GM21526 (cell line): ENCODE data around the gene THEMIS2.
"Not testable (repeated sequence)": the region's sequence is repeated elsewhere in the genome, so short reads cannot be mapped to it uniquely, and the experiment has no call there.

ENCODE experiments used
- ATAC-seq: cut with Tn5 transposase; IDR thresholded peaks from one replicate; pipeline ENCODE4 v1.9.1; 2021; ENCODE audit warnings: moderate library complexity; ENCODE audit not compliant: unreplicated experiment, low FRiP score

The THEMIS2 gene

DNA sequence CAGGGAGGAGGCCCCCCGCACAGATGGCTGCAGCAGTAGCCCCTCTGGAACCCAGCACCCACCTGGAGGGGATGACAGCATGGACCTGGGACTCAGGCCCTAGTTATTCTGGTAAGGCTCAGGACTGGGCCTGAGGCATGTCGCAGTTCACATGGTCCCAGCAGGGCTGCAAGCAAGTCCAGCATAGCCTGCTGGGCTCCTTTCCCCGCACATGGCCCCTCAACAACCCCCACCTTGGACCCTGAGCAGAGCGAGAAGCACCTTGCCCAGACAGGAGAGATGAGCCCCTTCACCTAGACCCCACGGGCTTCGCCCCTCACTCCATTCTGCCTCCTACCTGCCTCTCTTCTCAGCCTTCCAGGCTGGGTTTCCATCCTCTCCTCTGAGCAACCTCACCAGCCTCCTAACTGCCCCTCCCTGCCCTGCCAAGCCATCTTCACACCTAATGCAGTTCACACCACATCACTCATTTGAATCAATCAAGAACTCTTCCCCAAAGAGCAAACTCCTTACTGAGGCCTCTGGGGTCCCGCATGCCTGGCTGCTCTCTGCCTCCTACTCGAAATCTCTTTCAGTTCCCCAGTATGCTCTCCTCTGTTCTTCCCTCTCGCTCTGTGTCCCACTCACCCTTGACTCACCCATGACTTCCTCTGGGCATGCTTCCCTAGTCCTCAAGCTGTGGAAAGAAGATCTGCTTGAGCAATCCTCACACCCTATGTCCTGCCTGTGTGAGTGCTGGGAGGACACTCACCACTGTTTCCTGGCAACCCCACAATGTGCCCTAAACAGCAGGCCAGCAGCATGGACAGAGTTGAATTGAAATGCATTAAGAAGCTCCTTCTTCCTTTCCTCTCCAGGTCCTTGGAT lies 9.4 kb upstream of the THEMIS2 start:
- no peak for ATAC-seq

- no peak for ATAC-seq
These were observed 8.8 kb upstream of the THEMIS2 start for GRCh38 chr1:27863538-27863915.

- ATAC-seq = no peak
These were observed 8.0 kb upstream of the THEMIS2 start for GRCh38 chr1:27864264-27864895.

DNA sequence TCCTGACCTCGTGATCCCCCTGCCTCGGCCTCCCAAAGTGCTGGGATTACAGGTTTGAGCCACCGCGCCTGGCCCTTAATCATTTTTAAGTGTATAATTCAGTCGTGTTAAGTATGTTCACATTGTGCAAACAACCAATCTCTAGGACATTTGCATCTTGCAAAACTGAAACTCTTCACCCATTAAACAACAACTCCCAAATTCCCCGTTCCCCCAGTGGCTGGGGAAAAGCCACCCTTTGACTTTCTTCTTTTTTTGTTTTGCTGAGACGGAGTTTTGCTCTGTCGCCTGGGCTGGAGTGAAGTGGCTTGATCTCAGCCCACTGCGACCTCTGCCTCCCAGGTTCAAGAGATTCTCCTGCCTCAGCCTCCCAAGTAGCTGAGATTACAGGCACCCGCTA lies 6.5 kb upstream of the THEMIS2 start:
- no peak for ATAC-seq

DNA sequence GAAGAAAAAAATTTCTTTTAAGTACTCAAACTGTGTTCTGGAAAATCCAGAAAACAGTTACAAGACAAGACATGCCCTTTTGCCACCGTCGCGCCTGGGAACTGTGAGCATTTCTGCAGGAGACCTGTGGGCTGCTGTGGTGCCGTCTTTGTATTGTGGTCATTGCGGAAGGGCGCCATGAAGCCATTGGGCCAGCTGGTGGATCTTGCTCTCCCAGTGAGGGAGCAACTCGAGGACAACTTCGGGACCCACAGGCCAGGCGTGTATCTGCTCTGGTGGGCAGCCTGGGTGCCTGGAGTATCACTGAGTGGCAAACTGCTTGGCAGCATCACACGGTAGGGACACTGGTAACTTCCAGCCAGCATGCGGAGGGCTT lies 3.8 kb upstream of the THEMIS2 start:
- no peak for ATAC-seq

DNA sequence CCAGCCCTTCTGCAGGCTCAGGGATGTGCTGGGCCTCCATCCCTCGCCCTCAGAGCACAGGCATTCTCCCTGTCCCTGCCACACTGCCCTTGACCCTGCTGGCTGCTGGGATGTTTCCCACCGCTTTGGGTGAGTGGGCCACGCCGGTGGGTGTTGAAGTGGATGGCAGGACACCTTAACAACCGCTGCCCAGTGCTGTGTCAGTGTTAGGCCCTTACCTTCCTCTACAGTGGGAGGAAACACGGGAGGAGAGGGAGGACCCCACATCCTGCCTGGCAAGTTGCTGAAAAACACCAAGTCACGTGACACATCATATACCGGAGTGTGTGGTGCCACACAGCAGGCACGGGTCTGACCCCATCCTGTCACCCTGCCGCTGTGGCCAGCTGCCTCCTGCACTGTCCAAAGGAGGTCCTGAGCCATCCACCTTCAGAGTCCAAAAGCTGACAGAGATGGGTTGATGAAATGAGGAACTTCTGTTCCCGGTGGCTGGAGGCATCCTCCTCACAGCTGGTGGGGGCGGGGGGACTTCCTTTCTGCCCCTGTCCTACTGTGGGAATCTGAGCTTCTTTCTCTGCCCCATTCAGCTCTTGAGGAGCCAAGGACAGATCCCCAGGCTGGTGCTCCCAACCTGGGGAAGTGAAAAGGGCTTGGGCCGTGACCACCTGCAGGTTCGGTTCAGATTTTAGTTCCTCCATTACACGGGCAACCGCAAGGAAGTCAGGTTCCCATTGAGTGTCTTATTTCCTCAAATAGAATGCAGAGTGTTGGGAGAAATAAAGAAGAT lies 3.2 kb upstream of the THEMIS2 start:
- ATAC-seq = no peak

- no peak for ATAC-seq
These were observed 2.6 kb upstream of the THEMIS2 start for GRCh38 chr1:27869719-27870085.

DNA sequence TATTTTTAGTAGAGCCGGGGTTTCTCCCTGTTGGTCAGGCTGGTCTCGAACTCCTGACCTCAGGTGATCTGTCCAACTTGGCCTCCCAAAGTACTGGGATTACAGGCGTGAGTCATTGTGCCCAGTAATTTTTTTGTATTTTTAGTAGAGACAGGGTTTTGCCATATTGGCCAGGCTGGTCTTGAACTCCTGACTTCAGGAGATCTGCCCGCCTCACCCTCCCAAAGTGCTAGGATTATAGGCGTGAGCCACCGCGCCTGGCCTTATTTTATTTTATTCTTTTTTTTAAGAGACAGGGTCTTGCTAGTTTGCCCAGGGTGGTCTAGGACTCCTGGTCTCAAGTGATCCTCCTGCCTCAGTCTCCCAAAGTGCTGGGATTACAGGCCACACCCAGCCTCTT lies 1.3 kb upstream of the THEMIS2 start:
- ATAC-seq = not testable (repeated sequence)

DNA sequence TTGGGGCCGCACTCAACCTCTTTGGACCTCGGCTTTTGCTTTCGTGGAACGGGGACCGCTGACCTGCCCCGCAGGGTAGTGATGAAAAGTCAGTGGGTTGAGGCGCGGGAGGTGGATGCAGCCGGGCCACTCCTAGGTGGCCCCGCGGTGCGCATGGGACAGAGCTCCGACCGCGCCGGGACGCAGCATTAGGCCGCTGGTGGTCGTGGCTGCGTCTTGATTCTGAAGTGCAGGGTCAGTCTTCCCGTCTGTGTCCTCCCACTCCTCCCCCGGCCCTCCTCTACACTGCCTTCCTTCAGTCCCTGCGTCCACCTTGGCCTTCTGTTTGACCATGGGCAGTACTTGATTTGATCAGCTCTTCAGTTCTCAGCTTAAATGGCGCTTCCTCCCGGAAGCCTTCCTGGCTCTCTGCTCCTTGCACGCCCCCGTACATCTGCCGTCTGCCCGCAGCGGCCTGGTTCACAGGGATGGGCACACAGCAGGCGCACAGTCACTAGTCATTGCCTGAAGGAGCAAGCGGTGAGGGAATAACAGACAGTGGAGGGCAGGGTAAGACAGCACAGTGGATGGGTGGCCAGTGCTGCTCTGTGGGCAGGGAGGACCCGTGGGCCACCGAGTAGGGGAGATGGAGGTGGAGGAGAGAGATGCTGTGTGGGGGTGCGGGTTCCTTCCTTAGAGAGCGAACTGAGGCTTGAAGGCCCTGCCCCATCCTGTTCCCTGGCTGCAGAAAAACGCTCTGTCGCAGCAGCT lies 633 bp downstream of the THEMIS2 start:
- ATAC-seq = no peak

DNA sequence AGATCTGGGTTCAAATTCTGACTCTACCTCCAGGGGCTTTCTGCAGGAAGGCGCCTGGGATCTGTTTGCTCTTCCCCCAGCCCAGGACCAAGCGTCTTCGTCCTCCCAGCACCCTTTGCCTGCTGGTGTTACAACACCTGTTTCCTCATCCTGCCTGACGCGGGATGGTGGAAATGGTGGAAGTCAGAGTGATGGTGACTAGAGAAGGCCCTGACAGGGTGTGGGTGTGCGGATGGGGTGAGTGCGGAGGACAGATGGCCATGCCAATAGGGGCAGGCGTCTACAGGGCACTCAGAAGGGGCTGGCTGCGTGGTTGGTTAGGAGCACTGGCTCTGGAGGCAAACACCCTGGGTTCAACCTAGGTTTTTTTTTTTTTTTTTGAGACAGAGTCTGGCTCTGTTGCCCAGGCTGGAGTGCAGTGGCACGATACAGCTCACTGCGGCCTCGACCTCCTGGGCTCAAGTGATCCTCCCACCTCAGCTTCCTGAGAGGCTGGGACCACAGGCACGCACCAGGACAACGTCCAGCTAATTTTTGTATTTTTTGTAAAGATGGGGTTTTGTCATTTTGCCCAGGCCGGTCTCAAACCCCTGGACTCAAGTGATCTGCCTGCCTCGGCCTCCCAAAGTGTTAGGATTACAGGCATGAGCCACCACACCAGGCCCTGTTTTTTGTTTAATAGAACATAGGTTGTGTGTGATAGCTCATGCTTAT lies 1.5 kb downstream of the THEMIS2 start:
- ATAC-seq = no peak

DNA sequence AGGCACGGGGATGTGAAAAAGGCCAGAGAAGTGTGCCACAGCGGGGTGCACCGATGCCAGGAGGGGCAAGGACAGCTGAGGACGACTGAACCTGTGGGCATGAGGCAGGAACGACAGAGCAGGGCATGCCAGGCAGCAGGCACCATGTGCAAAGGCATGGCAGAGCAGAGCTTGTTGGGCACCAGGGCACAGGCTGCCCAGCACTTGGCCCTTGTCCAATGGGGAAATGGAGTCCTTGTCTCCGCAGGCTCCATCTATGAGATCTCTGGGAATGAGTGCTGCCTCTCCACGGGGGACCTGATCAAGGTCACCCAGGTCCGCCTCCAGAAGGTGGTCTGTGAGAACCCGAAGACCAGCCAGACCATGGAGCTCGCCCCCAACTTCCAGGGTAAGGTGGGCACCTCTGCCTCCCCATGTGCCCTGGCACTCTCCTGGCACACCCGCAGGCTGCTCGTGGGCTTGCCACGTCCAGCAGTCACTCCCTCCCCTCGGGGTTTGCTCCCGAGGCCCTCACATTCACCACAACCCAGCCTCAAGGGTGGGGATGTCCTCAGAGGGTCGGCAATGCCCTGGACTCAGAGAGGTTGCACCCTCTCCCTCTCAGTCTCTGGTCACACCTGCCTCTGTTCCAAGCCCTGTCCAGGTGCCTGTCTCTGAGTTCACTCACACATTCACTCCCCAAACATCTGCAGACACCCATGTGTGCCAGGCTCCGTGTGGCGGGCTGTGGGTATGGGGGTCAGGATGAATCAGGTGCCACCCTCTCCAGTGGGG lies 4.2 kb downstream of the THEMIS2 start:
- ATAC-seq = no peak

GRCh38 chr1:27877115-27877416 lies 4.7 kb downstream of the THEMIS2 start:
- ATAC-seq = no peak

GRCh38 chr1:27878039-27878438 lies 5.7 kb downstream of the THEMIS2 start:
- ATAC-seq = no peak

DNA sequence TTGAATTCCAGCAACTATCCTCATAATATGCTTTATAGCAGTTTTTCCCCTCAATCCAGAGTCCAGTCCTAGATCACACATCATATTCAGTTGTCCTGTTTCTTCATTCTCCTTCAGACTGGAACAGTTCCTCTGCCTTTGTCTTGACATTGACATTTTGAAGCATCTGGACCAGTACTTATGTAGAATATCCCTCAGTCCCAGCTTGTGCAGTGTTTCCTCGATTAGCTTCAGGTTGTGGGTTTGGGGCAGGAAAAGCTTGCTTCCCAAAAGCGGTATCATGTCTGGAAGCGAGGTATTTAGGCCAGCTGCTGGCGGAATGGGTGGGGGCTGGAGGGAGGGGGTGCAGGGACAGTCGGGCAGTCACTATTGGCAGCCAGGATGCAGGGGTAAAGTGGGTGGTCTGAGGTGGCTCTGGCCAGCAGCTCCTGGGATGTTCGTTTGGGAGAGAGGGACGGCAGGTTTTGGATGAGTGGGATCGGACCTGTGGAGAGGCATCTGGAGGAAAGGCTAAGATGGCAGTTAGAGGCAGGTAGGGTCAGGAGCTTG lies 6.5 kb downstream of the THEMIS2 start:
- no peak for ATAC-seq

DNA sequence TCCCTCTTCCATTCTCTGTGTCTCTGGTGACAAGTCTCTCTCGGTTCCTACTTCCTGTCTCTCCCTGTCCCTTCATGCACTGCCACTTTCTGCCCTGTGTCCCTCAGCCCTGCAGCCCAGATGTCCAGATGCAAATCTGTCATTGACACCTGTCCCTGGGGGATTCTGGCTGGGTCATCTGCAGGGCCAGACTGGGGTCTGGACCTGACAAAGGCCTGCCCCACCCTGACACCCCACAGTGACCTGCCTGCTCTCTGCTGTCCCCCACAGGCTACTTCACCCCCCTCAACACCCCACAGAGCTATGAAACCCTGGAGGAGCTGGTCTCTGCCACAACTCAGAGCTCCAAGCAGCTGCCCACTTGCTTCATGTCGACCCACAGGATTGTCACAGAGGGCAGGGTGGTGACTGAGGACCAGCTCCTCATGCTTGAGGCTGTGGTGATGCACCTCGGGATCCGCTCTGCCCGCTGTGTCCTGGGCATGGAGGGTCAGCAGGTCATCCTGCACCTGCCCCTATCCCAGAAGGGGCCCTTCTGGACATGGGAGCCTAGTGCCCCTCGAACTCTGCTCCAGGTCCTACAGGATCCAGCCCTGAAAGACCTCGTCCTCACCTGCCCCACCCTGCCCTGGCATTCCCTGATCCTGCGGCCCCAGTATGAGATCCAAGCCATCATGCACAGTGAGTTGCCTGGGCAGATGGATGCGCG lies 7.2 kb downstream of the THEMIS2 start:
- ATAC-seq = no peak

DNA sequence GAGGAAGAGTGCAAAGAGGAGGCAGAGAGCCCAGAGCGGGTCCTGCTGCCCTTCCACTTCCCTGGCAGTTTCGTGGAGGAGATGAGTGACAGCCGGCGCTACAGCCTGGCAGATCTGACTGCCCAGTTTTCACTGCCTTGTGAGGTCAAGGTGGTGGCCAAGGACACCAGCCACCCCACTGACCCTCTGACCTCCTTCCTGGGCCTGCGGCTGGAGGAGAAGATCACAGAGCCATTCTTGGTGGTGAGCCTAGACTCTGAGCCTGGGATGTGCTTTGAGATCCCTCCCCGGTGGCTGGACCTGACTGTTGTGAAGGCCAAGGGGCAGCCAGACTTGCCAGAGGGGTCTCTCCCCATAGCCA lies 10.2 kb downstream of the THEMIS2 start:
- no peak for ATAC-seq

DNA sequence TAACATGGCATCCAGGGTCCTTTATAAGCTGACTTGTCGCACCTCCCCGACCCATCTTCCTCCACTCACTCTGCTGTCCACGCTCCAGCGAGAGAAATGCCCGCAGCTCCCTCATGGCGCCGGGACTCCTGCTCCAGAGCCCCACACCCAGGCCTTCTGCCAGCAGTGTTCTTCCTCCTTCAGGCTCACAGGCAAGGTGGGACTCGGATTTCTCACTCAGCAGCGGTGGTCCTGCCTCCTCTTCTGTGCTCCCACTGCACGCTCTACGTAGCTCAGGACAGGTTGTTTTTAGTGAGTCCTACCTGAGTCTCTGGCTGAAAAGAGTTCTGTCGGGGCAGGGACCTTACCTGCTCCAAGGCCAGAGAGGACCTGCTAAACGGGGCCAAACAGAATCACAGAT lies 11.2 kb downstream of the THEMIS2 start:
- no peak for ATAC-seq

- ATAC-seq = no peak
These were observed 11.9 kb downstream of the THEMIS2 start for GRCh38 chr1:27884006-27884954.
